Fibroblast of pulmonary artery (primary cell): ENCODE data around the gene CORIN.
"Not testable (repeated sequence)": the region's sequence is repeated elsewhere in the genome, so short reads cannot be mapped to it uniquely, and the experiment has no call there.

ENCODE experiments used
- DNase-seq: peaks from one replicate; pipeline ENCODE4 v3.0.0-alpha.2; 2010; ENCODE audit warnings: low read depth
- H3K4me3 ChIP-seq: replicated peaks from 2 replicates; pipeline ENCODE4 v1.5.1; 2011; ENCODE audit warnings: low read depth, mild to moderate bottlenecking, control low read depth, low read length, moderate library complexity
- TF ChIP-seq, protein P1 (sequence below): IDR thresholded peaks from 2 replicates; pipeline ENCODE4 v1.5.1; 2011; ENCODE audit warnings: mild to moderate bottlenecking, control low read depth, low read length, inconsistent platforms; ENCODE audit errors: missing control alignments

Gene CORIN

DNA sequence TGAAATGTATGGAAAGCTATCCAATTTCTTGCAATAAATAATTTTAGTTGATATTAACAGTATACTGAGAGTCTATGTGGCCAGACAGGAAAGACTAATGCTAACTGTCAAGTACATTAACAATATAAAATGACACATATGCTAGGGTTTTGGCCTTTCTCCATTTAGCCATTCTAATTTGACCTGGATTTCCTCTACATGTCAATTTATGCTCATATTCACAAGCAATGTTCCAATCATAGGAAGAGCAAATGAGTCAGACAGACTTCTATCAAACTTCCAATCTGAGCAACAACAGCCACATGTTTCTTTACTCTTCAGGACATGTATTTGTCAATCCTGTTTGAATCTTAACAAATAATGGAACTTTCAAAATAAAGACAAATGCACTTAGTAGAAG, 53.6 kb downstream of the CORIN start:
- TF ChIP-seq, protein P1, sequence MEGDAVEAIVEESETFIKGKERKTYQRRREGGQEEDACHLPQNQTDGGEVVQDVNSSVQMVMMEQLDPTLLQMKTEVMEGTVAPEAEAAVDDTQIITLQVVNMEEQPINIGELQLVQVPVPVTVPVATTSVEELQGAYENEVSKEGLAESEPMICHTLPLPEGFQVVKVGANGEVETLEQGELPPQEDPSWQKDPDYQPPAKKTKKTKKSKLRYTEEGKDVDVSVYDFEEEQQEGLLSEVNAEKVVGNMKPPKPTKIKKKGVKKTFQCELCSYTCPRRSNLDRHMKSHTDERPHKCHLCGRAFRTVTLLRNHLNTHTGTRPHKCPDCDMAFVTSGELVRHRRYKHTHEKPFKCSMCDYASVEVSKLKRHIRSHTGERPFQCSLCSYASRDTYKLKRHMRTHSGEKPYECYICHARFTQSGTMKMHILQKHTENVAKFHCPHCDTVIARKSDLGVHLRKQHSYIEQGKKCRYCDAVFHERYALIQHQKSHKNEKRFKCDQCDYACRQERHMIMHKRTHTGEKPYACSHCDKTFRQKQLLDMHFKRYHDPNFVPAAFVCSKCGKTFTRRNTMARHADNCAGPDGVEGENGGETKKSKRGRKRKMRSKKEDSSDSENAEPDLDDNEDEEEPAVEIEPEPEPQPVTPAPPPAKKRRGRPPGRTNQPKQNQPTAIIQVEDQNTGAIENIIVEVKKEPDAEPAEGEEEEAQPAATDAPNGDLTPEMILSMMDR, result no peak
- no peak overlapping the region for H3K4me3 ChIP-seq
- DNase-seq, result no peak

DNA sequence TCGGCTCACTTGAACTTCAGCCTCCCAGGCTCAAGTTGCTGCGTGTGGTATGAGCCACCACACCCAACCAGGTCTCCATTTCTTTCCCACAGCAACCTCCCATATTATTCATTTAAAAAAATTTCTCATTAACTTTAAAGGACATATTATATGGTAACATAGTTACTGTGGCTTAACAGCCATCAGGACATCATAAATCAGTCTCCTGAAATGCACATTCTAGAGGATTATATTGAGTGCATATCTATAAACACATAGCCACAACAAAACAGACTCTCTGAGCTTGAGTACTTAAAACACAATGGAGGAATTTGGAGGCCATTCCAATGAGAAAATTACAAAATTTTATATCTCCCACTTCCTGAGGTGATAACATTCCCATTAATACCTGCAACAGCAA, 61.5 kb downstream of the CORIN start:
- no peak for DNase-seq
- TF ChIP-seq, protein P1, result no peak
- no peak overlapping the region for H3K4me3 ChIP-seq

DNA sequence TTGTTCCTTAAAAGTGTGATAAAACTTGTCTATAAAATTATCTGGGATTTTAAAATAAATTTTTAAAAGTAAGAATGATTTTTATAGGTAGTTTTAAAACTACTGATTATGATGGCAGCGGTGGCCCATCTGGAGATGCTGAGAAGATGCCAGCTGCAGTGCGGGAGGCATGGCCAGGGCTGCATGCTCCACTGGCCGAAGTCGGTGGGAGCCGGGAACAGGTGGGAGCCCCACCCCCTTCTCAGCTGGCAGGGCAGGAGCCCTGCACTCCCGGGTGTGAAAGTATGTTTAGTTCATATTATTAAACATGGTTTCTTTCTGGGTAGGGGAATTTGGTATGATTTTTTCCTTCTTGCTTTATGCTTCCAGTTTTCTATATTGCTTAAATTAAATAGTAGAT, 63.8 kb downstream of the CORIN start:
- TF ChIP-seq, protein P1, result no peak
- no peak overlapping the region for H3K4me3 ChIP-seq
- no peak for DNase-seq

DNA sequence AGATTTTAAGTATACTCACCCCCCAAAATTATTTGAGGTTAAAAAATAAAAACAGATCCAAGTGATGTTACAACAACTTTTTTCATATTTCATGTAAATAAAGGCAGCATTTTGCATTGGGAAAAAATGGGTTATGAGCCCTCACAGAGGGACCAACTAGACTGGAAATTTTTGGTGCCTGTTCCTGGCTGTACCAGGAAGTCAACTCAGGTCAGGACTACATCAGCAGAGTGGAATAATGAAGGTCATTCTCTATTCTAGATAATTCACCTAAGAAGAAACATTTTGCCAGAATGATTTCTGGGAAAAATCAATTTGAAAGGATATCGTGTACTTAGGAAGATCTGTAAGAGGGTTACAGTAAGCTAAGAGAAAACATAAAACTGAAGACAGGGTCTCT, 66.8 kb downstream of the CORIN start:
- TF ChIP-seq, protein P1, result no peak
- no peak for DNase-seq
- H3K4me3 ChIP-seq, result no peak overlapping the region

DNA sequence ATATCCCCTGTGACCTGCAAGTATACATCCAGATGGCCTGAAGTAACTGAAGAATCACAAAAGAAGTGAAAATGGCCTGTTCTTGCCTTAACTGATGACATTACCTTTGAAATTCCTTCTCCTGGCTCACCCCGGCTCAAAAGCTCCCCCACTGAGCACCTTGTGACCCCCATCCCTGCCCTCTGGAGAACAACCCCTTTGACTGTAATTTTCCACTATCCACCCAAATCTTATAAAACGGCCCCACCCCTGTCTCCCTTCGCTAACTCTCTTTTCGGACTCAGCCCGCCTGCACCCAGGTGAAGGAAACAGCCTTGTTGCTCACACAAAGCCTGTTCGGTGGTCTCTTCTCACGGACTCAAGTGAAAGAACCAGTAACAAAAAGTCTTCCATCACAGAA, 69.9 kb downstream of the CORIN start:
- not testable (repeated sequence) for H3K4me3 ChIP-seq, DNase-seq

DNA sequence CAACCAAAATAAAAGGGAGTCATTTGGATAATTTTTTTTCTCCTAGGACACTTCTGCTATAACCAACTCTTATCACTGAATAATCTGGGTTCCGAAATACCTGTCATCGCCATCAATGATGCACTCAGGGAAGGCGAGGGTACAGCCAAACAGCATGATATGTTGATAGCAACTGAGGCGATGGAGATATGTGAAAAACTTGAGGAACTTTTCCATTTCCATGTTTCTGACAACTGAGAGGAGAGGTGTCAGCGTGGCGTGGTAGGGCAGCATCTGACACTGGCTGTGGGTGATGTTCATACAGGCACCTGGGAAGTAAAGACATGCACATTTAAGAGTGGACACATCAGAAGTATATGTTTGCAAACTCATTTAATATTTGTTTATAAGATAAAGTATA, 74.6 kb downstream of the CORIN start:
- no peak overlapping the region for H3K4me3 ChIP-seq
- DNase-seq, result no peak
- TF ChIP-seq, protein P1, result no peak

DNA sequence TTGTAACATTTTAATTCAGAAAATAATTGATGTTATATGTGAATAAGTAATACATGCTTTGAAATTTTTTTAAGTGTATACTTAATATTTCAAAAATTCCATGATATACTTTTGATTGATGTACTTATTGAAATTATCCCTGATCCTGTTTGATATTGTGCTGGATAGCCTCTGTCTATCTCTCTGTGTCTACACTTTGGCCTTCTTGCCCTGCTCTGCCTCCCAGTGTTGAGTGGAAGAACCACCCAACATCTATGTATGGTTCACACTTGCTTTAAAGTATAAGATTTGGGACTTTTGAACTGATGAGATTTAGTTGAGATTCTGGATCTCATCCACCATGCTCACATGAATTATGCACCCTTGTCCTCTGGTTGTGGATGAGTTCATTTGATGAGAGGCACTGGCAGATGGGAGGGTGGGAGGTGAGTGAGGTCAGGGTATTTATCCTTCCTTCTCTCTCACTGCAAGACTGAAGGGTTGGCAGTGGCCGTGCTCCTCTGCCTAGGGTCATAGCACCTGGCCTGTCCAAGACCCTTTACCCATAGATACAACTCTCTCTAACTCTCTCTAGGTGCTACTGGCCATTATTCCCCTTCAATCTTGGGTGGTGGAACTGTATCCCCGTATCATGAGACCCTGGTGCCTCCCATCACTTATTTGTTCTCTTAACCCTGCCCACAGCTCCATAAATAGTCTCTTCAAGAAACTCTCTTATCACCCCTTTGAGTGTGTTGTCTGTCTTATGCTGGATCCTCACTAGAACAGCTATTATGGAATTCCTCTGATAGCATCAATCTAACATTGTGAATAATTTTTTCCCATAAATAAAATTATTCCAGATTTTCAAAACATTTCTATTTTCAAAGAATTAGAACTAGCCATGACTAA, 75.2 kb downstream of the CORIN start:
- TF ChIP-seq, protein P1, result no peak
- no peak for DNase-seq
- H3K4me3 ChIP-seq, result no peak overlapping the region

DNA sequence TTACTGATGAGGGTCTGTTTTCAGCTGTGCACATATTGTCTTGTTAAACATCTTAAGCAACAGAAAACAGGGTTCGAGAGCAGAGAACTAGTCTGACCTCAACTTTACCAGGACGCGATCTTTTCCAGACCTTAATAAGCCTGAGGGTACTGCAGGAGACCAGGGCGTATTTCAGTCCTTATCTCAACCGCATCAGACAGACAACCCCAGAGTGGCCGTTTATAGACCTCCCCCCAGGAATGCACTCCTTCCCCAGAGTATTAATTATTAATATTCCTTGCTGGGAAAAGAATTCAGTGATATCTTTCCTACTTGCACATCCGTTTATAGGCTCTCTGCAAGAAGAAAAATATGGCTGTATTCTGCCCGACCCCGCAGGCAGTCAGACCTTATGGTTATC, 84.6 kb downstream of the CORIN start:
- H3K4me3 ChIP-seq, DNase-seq: not testable (repeated sequence)
